Caki2 (cell line): ENCODE measurements around the gene SWI5. TPM values are rescaled to one million over a fixed set of nuclear protein-coding genes. Genes with fewer than 3 reads are reported as not detected.
"Not testable (repeated sequence)": the region's sequence is repeated elsewhere in the genome, so short reads cannot be mapped to it uniquely, and the experiment has no call there.

Source experiments
- DNase-seq: peaks from one replicate; pipeline ENCODE4 v3.0.0-alpha.2; 2015; ENCODE audit warnings: low read depth
- in situ Hi-C: cut with HindIII; loops from 2 replicates; pipeline ENCODE4 v1.10.0; 2016; ENCODE audit warnings: low sequenced_read_pairs, low pct_unique_long_range_greater_than_20kb, mixed read lengths
- total RNA-seq: library from RNA; depleted of rRNA; stranded (reverse); fragments of >200 nt; shearing (Covaris generic); gene quantifications from 2 replicates; pipeline ENCODE4 v1.2.3, GENCODE V29; 2014; ENCODE audit warnings: low replicate concordance

SWI5 gene
- total RNA-seq, 1 experiment from 2014 or later: 141 TPM

- in situ Hi-C loops: no loop called here
- no peak for DNase-seq
These were observed 9.0 kb upstream of the SWI5 start for GRCh38 chr9:128266868-128267590.

- in situ Hi-C loops: no loop called here
- no peak for DNase-seq
These were observed 5.0 kb upstream of the SWI5 start for GRCh38 chr9:128271112-128271511.

- DNase-seq: no peak
- in situ Hi-C loops: no loop called here
These were observed 4.6 kb upstream of the SWI5 start for GRCh38 chr9:128271512-128271911.

GRCh38 chr9:128274245-128274644 lies 1.8 kb upstream of the SWI5 start:
- no peak for DNase-seq
- in situ Hi-C loops: no loop called here

GRCh38 chr9:128275198-128276007 lies 673 bp upstream of the SWI5 start, which contains the start of gene GOLGA2:
Gene GOLGA2, minus strand, starts transcription at chr9:128276007. Its CDS starts 31 bp downstream, at chr9:128275976.
- in situ Hi-C loops: no loop called here
- no peak for DNase-seq

- in situ Hi-C loops: no loop called here
- DNase-seq: peak; percentile 38
These were observed 646 bp downstream of the SWI5 start for GRCh38 chr9:128276574-128277270.

- DNase-seq: peak; percentile 66
- in situ Hi-C loops: not testable (repeated sequence)
These were observed 3.3 kb downstream of the SWI5 start for GRCh38 chr9:128279088-128280073.

- in situ Hi-C loops: no loop called here
- DNase-seq: no peak
These were observed 4.1 kb downstream of the SWI5 start for GRCh38 chr9:128280084-128280622.

GRCh38 chr9:128282500-128282899 lies 6.4 kb downstream of the SWI5 start:
- in situ Hi-C loops: no loop called here
- no peak for DNase-seq

GRCh38 chr9:128285033-128285784 lies 9.1 kb downstream of the SWI5 start:
- in situ Hi-C loops: no loop called here

GRCh38 chr9:128286440-128286839 lies 10.4 kb downstream of the SWI5 start:
- DNase-seq: no peak
- in situ Hi-C loops: no loop called here

More at GRCh38 chr9:128285033-128285784, 9.1 kb downstream of the SWI5 start:
- DNase-seq: no peak

GRCh38 chr9:128288273-128289004 lies 12.4 kb downstream of the SWI5 start:
- in situ Hi-C loops: no loop called here
- peak; percentile 60 for DNase-seq

- in situ Hi-C loops: no loop called here
- no peak for DNase-seq
These were observed 15.9 kb downstream of the SWI5 start for GRCh38 chr9:128292009-128292408.

- in situ Hi-C loops: no loop called here
- DNase-seq: no peak
These were observed 17.0 kb downstream of the SWI5 start for GRCh38 chr9:128293091-128293490.

GRCh38 chr9:128294142-128294541 lies 18.1 kb downstream of the SWI5 start:
- in situ Hi-C loops: no loop called here
- no peak for DNase-seq
